Caco-2 (cell line): ENCODE measurements around the gene OTOG. TPM values are rescaled to one million over a fixed set of nuclear protein-coding genes. Genes with fewer than 3 reads are reported as not detected.

Source experiments
- BruUV-seq: library from RNA; stranded (reverse); fragments of 400-500 nt; replicated peaks from 2 replicates; lab custom pipeline; 2021; lab: Mats Ljungman, UMichigan
- CTCF ChIA-PET: fragments of 300-600 bp; sonication (Branson Sonifier 250); formaldehyde crosslinking; loops from one replicate; lab custom pipeline; 2022; ENCODE audit warnings: antibody characterized with exemption; lab: Charles Lee
- POLR2A ChIA-PET: fragments of 300-600 bp; sonication (Branson Sonifier 250); formaldehyde crosslinking; loops from one replicate; lab custom pipeline; 2022; ENCODE audit warnings: antibody characterized with exemption; lab: Charles Lee
- DNase-seq, 2 experiments: peaks; one replicate each; pipeline versions ENCODE4 v3.0.0 to v3.0.0-alpha.2; 2020 to 2022
- H3K27me3 ChIP-seq: replicated peaks from 2 replicates; pipeline ENCODE4 v1.6.0; 2011; ENCODE audit warnings: low read length; ENCODE audit not compliant: control insufficient read depth, insufficient read depth
- H3K36me3 ChIP-seq: 2 replicates; pipeline ENCODE4 v1.5.1; 2011; ENCODE audit warnings: low read length; ENCODE audit not compliant: control insufficient read depth, insufficient read depth
- H3K4me1 ChIP-seq: fragments of 250-450 bp; sonication (Bioruptor Pico); 2 replicates; pipeline ENCODE4 v1.5.1; 2020; ENCODE audit warnings: mild to moderate bottlenecking
- H3K4me3 ChIP-seq: 2 replicates; pipeline ENCODE4 v1.5.1; 2011; ENCODE audit warnings: low read depth, mild to moderate bottlenecking, control low read depth, low read length
- H3K9me3 ChIP-seq: fragments of 250-450 bp; sonication (Bioruptor Pico); 2 replicates; pipeline ENCODE4 v1.5.1; 2020; ENCODE audit warnings: mild to moderate bottlenecking, moderate library complexity
- H3K27ac Mint-ChIP-seq: one replicate; pipeline ENCODE4 v1.8.0; 2022; ENCODE audit warnings: mixed read lengths; ENCODE audit not compliant: unreplicated experiment
- H3K27me3 Mint-ChIP-seq: one replicate; pipeline ENCODE4 v1.8.0; 2022; ENCODE audit warnings: mixed read lengths; ENCODE audit not compliant: insufficient read depth, unreplicated experiment
- H3K36me3 Mint-ChIP-seq: one replicate; pipeline ENCODE4 v1.8.0; 2022; ENCODE audit warnings: mild to moderate bottlenecking, mixed read lengths; ENCODE audit not compliant: insufficient read depth, unreplicated experiment
- H3K4me1 Mint-ChIP-seq: one replicate; pipeline ENCODE4 v1.8.0; 2022; ENCODE audit warnings: low read depth, mixed read lengths; ENCODE audit not compliant: unreplicated experiment
- H3K4me3 Mint-ChIP-seq: one replicate; pipeline ENCODE4 v1.8.0; 2022; ENCODE audit warnings: mild to moderate bottlenecking, moderate library complexity, mixed read lengths; ENCODE audit not compliant: unreplicated experiment
- H3K9me3 Mint-ChIP-seq: one replicate; pipeline ENCODE4 v1.8.0; 2022; ENCODE audit warnings: mixed read lengths; ENCODE audit not compliant: unreplicated experiment
- CTCF ChIP-seq, 2 experiments: fragments of 200-600 bp in 1 of 2; IDR thresholded peaks; 1 replicate in 1 of 2; 2 replicates in 1 of 2; pipeline versions ENCODE4 v1.5.1 to v1.8.0; 2011 to 2022; ENCODE audit warnings: antibody characterized with exemption in 1 of 2, control low read depth in 1 of 2, inconsistent platforms in 1 of 2, low read depth in 1 of 2, low read length in 1 of 2, mild to moderate bottlenecking in 1 of 2, moderate library complexity in 1 of 2; ENCODE audit not compliant: insufficient read depth in 1 of 2, severe bottlenecking in 1 of 2, unreplicated experiment in 1 of 2
- intact Hi-C: fragments of 100-400 bp; cut with micrococcal nuclease; formaldehyde crosslinking; loops from one replicate; pipeline ENCODE4 v1.10.0; 2022; ENCODE audit not compliant: unreplicated experiment
- total RNA-seq: library from RNA; stranded (reverse); gene quantifications from 2 replicates; pipeline ENCODE4 v1.2.3, GENCODE V29; 2022

Gene OTOG
- total RNA-seq, 1 experiment from 2014 or later: 0.95 TPM

- Histone ChIP-seq H3K36me3 (no peaks in the 10 kb centered on the region), H3K9me3 (no peaks in the 10 kb centered on the region), H3K4me1 (no peaks in the 10 kb centered on the region), H3K4me3 (no peak overlapping the region), H3K27me3 (no peaks in the 10 kb centered on the region)
- no peaks in the 10 kb centered on the region for H3K9me3 Mint-ChIP-seq
- H3K36me3 Mint-ChIP-seq: no peaks in the 10 kb centered on the region
- no peaks in the 10 kb centered on the region for H3K4me1 Mint-ChIP-seq
- no peak for TF ChIP-seq CTCF (IDR thresholded peaks at IDR 0.05; ENCODE audit: insufficient read depth in 1 of 2, low read depth in 1 of 2, low read length in 1 of 2, severe bottlenecking in 1 of 2, unreplicated experiment in 1 of 2)
- POLR2A ChIA-PET: no interaction called here
- H3K27ac Mint-ChIP-seq: no peak overlapping the region
- no peak overlapping the region for H3K4me3 Mint-ChIP-seq
- peaks cover 9% of the 10 kb centered on the region for H3K27me3 Mint-ChIP-seq
- CTCF ChIA-PET: interaction anchor here (0.5 to 1.2 kb wide), 2 partner anchors 129 to 590 kb away, joined by 5 to 8 read pairs; no protein-coding TSS in a partner anchor
- intact Hi-C loops: no loop called here
- no TSS peak for BruUV-seq
- DNase-seq: no peak
Measured at GRCh38 chr11:17601676-17602075, 54.6 kb downstream of the OTOG start.

GRCh38 chr11:17602105-17603001 is 55.3 kb downstream of the OTOG start:
- no peak for TF ChIP-seq CTCF (IDR thresholded peaks at IDR 0.05; ENCODE audit: insufficient read depth in 1 of 2, low read depth in 1 of 2, low read length in 1 of 2, severe bottlenecking in 1 of 2, unreplicated experiment in 1 of 2)
- H3K27me3 Mint-ChIP-seq: peaks cover 10% of the 10 kb centered on the region
- Histone ChIP-seq H3K4me1 (no peaks in the 10 kb centered on the region), H3K27me3 (no peaks in the 10 kb centered on the region; the same call in 1 of the 2 replicates), H3K9me3 (no peaks in the 10 kb centered on the region), H3K36me3 (no peaks in the 10 kb centered on the region), H3K4me3 (no peak overlapping the region)
- H3K27ac Mint-ChIP-seq: no peak overlapping the region
- no peaks in the 10 kb centered on the region for H3K9me3 Mint-ChIP-seq
- BruUV-seq: no TSS peak
- intact Hi-C loops: no loop called here
- no peaks in the 10 kb centered on the region for H3K36me3 Mint-ChIP-seq
- H3K4me1 Mint-ChIP-seq: no peaks in the 10 kb centered on the region
- H3K4me3 Mint-ChIP-seq: no peak overlapping the region
- CTCF ChIA-PET: no interaction called here
- POLR2A ChIA-PET: no interaction called here
- DNase-seq: no peak

GRCh38 chr11:17603056-17603825 is 56.2 kb downstream of the OTOG start:
- Mint-ChIP-seq H3K27ac (no peak overlapping the region), H3K4me1 (no peaks in the 10 kb centered on the region), H3K9me3 (no peaks in the 10 kb centered on the region), H3K4me3 (no peak overlapping the region), H3K27me3 (peaks cover 14% of the 10 kb centered on the region), H3K36me3 (no peaks in the 10 kb centered on the region)
- H3K9me3 ChIP-seq: no peaks in the 10 kb centered on the region
- POLR2A ChIA-PET: no interaction called here
- CTCF ChIA-PET: no interaction called here
- TF ChIP-seq CTCF (IDR thresholded peaks at IDR 0.05; ENCODE audit: insufficient read depth in 1 of 2, low read depth in 1 of 2, low read length in 1 of 2, severe bottlenecking in 1 of 2, unreplicated experiment in 1 of 2): no peak
- H3K27me3 ChIP-seq: no peaks in the 10 kb centered on the region; the same call in 1 of the 2 replicates
- no TSS peak for BruUV-seq
- H3K4me3 ChIP-seq: no peak overlapping the region
- H3K36me3 ChIP-seq: no peaks in the 10 kb centered on the region
- intact Hi-C loops: no loop called here
- no peak for DNase-seq
- H3K4me1 ChIP-seq: no peaks in the 10 kb centered on the region
